Spleen (tissue), 7 donors: Measurements from ENCODE around the gene ATF4.

Experiments used
- CTCF ChIP-seq, 11 experiments: fragments of 200-600 bp in 7 of 11; fragments of 450-650 bp in 4 of 11; sonication (generic) in 4 of 11; IDR thresholded peaks in 8 of 11; conservative IDR thresholded peaks in 3 of 11; 1 replicate in 7 of 11; 2 replicates in 4 of 11; pipeline versions ENCODE4 v1.4.0 to v1.8.0; 2016 to 2021; ENCODE audit warnings: antibody characterized with exemption in 11 of 11, inconsistent platforms in 4 of 11, mild to moderate bottlenecking in 1 of 11
- POLR2A ChIP-seq, 3 donors: fragments of 450-650 bp; IDR thresholded peaks; one replicate each; pipeline ENCODE4 v1.5.1; 2017; ENCODE audit warnings: antibody characterized with exemption in 3 of 3, mild to moderate bottlenecking in 1 of 3
- donor health status: DM: no; HTN: no; CAD: no; lungs with moderate emphysema.
- donor health status: DM: no; HTN: no; CAD: no.
- donor health status: DM: no; HTN: no; CAD: no.

DNA sequence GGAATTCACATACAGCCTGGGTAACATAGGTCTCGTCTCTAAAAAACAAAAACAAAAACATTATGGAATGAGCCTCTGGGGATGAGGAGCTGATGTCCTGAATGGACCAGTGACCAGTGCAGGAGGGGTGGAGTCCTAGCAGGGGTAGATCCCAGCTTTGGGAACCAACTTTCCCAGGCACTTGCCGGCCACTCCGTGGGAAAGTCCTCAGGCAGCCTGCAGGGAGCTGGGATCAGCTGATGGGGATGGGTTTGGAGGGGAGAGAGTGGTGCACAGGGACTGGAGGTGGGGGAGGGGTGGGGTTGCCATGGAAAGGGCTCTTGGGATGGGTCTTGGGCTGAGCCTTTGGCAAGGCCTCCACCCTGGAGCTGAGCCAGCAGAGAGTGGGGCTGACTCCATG lies 44.5 kb upstream of the ATF4 start:
- TF ChIP-seq POLR2A (IDR thresholded peaks at IDR 0.05): no peak
- TF ChIP-seq CTCF (IDR thresholded peaks at IDR 0.05 in 8 of 11, conservative IDR thresholded peaks at IDR 0.05 in 3 of 11): no peak
